HG03025 (cell line): ENCODE results near the gene NLRP10.

ENCODE experiments used
- ATAC-seq: cut with Tn5 transposase; IDR thresholded peaks from one replicate; pipeline ENCODE4 v1.9.1; 2021; ENCODE audit warnings: mild to moderate bottlenecking, moderate library complexity; ENCODE audit not compliant: unreplicated experiment, low FRiP score

The NLRP10 gene

GRCh38 chr11:7965386-7965785 lies at the start of gene NLRP10:
Gene NLRP10 (minus strand): TSS chr11:7965447. CDS start chr11:7963495, 1,952 bp downstream.
- ATAC-seq = no peak

- no peak for ATAC-seq
These were observed 48.6 kb upstream of the NLRP10 start for GRCh38 chr11:8013833-8014232.

- no peak for ATAC-seq
These were observed 46.8 kb upstream of the NLRP10 start for GRCh38 chr11:8011981-8012444.

DNA sequence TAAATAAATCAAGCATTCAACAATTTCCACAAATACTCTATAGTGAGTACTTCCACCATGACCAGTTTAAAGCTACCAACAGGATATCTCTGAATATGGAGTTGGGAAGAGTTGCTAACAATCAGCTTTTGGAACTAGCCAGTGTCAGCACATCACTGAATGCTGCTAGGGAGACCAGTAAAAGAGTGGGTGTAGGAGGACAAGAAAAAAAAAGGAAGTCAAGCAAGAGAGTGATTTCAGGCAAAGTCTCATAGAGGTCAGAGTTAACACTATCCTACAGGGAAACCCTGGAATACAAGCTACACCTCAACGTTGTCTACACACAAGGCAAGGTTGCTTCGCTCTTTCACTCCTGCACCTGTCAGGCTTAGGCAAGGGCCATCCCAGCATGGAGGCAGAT lies 46.1 kb upstream of the NLRP10 start:
- ATAC-seq = no peak

- ATAC-seq = no peak
These were observed 44.6 kb upstream of the NLRP10 start for GRCh38 chr11:8009856-8010255.

DNA sequence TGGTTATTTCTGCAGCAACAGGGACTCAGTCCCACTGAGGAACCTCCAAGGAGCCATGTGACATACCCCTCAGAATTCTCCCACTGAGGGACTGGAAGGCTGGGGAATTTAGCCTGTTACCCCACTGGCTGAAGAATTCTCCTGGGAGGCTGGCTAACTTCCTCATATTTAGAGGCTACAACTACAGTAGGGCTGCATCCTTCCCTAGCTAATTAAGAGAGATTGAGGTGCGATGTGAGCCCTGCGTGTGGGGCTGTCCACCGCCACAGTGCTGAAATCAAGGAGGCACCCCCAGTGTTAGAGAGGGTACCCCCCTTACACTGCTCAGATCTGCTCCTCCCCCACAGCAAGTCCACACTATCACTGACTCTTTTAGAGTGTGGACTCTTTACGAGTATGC lies 43.0 kb upstream of the NLRP10 start:
- ATAC-seq = no peak

DNA sequence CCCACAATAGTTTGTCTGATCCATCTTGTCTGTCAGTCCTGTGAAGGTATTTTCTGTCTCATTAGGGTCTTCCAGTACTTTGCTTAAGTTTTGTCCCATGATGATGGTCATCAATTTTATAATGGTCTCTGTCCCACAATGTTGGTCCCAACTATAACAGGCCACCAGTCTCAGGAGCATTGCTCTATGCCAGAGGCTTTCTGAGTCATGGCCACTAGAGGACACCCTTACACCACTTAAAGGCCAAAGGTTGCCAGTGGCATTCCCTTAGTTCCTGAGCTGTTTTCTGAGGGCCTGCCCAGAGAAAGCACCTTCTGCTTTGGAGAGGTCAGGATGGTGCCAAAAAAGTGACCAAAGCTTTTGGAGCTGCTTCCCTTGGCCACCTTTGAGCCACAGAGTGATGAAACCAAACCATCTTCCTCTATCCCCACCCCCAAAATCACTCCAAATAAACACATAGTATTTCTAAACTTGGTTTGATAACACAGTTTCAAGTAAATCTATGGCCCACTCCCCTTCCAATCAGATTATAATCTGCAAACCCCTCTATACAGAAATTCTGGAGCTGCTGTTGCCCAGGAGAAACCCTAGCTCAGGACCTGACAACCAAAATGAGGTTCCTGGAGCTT lies 41.2 kb upstream of the NLRP10 start:
- peak; percentile 63 for ATAC-seq

- ATAC-seq = no peak
These were observed 40.3 kb upstream of the NLRP10 start for GRCh38 chr11:8005556-8005955.

- ATAC-seq = no peak
These were observed 38.8 kb upstream of the NLRP10 start for GRCh38 chr11:8004008-8004407.

DNA sequence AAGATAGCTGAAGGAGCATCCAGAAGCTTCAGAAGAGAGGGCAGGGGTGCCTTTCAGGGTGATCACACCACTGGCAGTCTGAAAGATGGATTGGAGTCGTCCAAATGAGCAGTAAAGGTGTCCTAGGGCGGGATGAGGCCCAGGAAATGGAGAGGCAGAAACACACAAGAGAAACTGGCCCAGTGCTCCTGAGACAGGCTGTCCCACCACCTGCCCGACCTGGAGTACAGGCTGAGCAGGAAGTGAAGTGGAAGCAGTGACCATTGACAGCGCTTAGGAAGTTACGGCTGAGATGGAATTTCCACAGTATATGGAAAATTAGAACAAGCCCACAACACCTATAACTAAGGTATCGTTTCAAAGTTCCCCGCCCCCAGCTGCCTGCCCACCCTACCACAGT lies 37.9 kb upstream of the NLRP10 start:
- ATAC-seq = no peak

DNA sequence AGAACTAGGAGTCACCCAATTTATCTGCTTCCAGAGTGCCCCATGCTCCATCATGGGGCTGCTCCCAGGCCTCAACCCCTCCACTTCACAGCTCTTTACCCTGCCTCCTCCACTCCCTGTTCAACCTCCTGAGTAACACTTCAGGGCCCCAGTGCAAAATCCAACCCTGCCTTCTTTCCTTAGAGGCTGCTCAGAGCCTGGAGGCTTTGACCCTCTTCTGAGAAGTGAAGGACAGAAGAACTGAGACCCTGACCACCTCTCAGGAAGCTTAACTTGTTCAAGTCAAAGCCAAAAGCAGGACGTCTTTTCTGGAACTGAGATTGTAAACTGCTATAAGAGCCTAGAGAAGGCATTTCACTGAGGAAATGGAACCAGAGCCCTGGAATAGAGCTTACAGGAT lies 37.4 kb upstream of the NLRP10 start:
- ATAC-seq = no peak

DNA sequence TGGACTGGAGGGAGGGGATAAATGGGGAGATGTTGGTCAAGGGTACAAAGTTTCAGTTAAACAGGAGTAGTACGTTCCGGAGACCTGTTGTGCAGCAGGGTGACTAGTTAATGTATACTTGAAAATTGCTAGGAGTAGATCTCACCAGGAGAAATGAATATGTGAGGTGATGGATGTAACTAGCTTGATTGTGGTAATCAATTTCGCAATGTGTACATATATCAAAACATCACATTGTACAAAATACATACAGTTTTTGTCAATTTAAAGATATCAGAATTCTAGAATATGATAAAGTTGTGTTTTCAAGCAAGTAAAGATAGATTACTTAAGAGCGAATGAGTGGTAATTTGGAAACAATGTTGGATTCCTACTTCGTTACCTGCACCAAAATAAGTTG lies 35.1 kb upstream of the NLRP10 start:
- ATAC-seq = no peak

DNA sequence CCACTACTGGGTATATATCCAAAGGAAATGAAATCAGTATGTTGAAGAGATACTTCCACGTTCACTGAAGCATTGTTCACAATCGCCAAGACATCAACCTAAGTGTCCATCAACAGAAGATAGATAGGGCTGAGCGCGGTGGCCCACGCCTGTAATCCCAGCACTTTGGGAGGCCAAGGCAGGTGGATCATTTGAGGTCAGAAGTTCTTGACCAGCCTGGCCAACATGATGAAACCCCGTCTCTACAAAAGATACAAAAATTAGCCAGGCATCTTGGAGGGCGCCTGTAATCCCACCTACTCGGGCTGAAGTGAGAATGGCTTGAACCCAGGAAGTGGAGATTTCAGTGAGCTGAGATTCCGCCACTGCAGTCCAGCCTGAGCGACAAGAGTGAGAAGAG lies 34.5 kb upstream of the NLRP10 start:
- ATAC-seq = no peak

DNA sequence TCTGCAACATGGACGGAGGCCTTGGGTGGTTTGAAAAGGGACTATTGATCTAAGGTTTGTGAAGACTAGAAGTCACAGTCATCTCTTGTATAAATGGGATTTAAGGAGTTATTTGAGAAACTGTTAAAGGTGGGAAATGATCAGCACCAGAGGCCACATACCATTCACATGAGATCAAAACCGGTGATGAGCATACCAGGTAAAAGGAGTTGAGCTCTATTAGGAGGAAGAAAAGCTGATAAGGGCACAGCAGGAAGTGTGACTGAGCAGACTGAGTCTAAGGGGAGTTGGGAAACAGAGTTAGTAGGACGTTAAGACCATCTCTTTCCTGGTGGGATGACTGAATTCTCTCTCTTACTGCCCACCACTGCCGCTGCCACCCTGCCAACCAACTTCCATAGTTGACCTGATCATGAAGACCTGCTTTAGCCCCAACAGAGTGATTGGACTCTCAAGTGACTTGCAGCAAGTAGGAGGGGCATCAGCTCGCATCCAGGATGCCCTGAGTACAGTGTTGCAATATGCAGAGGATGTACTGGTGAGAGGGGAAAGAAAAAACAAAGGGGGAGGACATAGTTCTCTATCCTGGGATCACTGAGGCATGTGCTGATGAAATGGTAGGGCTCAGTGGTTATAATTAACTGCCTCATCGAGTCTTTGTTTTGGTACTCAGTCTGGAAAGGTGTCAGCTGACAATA lies 29.5 kb upstream of the NLRP10 start:
- no peak for ATAC-seq

DNA sequence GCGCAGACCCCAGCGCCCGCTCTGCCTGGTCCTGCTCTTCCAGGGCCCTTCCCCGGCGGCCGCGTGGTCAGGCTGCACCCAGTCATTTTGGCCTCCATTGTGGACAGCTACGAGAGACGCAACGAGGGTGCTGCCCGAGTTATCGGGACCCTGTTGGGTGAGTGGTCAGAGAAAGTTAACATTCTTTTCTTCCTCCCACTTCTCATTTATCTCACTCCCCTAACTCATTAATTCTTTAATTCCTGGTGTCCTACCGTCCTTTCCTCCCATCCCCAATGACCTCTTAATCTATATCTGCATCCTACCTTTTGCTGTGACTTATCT lies 22.3 kb upstream of the NLRP10 start:
- ATAC-seq = peak; percentile 6

GRCh38 chr11:7986768-7987559 lies 21.7 kb upstream of the NLRP10 start, which contains the start of gene EIF3F:
Gene EIF3F (plus strand): TSS chr11:7987337. CDS start chr11:7987353, 16 bp downstream.
- ATAC-seq = peak; percentile 97

- ATAC-seq = no peak
These were observed 18.8 kb upstream of the NLRP10 start for GRCh38 chr11:7983832-7984590.

DNA sequence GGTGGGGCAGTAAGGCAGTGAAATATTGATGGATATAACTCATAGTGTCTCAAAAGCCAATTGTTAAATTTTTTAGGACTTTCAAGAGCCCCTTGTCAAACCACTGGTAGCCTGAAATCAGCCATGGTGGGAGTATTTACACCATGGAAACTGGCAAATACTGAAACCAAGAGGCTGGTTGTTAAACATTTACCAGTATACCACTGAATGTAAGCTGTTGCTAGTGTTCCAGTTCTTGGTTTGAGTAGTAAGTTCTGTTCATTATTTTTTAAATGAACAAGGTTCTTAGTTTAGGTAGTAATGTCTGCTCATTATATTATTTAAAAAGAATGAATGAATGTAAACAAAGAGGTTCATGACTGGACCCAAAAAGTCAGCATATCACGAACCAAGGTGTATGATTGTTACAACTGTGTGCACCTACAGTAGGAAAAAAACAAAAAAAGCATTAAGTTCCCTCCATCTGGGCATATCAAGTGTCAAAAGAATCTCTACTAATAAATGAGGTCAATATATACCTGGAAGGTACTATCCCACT lies 17.4 kb upstream of the NLRP10 start:
- ATAC-seq = no peak

DNA sequence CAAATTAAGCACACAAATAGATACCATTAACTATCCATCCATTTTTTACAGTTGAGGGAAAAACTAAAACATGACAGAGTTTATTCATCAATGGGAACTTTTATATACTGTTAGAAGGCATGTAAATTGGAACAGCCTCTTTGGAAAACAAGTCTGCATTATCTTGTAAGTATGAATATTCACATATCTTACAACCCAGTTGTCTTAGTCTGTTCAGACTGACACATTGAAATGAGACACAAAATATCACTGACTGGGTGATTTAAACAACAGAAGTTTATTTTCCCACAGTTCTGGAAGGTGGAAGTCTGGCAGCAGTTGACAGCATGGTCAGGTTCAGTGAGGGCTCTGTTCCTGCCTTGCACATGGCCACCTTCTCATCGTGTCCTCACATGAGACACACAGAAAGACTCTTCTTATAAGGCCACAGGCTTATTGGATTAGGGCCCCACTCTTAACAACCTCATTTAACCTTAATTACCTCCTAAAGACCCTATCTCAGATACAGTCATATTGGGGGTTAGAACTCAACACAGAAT lies 16.4 kb upstream of the NLRP10 start:
- ATAC-seq = no peak

GRCh38 chr11:7977232-7977917 lies 12.1 kb upstream of the NLRP10 start:
- no peak for ATAC-seq
